GM19395 (cell line): ENCODE measurements around the gene ELL2.

Experiments used
- ATAC-seq: cut with Tn5 transposase; IDR thresholded peaks from one replicate; pipeline ENCODE4 v1.9.1; 2021; ENCODE audit warnings: mild to moderate bottlenecking, moderate library complexity; ENCODE audit not compliant: unreplicated experiment

The ELL2 gene

GRCh38 chr5:95983509-95983908 is 21.9 kb upstream of the ELL2 start:
- ATAC-seq: no peak

GRCh38 chr5:95983080-95983479 is 21.4 kb upstream of the ELL2 start:
- ATAC-seq: no peak

GRCh38 chr5:95976606-95977005 is 15.0 kb upstream of the ELL2 start:
- no peak for ATAC-seq

GRCh38 chr5:95975703-95976102 is 14.1 kb upstream of the ELL2 start:
- no peak for ATAC-seq

GRCh38 chr5:95973793-95974325 is 12.2 kb upstream of the ELL2 start:
- no peak for ATAC-seq

GRCh38 chr5:95972196-95972595 is 10.5 kb upstream of the ELL2 start:
- ATAC-seq: no peak

GRCh38 chr5:95970359-95970704 is 8.7 kb upstream of the ELL2 start:
- ATAC-seq: no peak

GRCh38 chr5:95969651-95970358 is 8.2 kb upstream of the ELL2 start:
- no peak for ATAC-seq

GRCh38 chr5:95969055-95969454 is 7.4 kb upstream of the ELL2 start:
- no peak for ATAC-seq

GRCh38 chr5:95967236-95967635 is 5.6 kb upstream of the ELL2 start:
- no peak for ATAC-seq

GRCh38 chr5:95966005-95966404 is 4.4 kb upstream of the ELL2 start:
- no peak for ATAC-seq

GRCh38 chr5:95963650-95964410 is 2.2 kb upstream of the ELL2 start:
- no peak for ATAC-seq

- ATAC-seq: no peak
These were observed 1.1 kb upstream of the ELL2 start for GRCh38 chr5:95962785-95963184.

- ATAC-seq: no peak
These were observed 773 bp upstream of the ELL2 start for GRCh38 chr5:95962475-95962773.

GRCh38 chr5:95960667-95961616 is 709 bp downstream of the ELL2 start:
- ATAC-seq: peak; percentile 59

- ATAC-seq: no peak
These were observed 1.6 kb downstream of the ELL2 start for GRCh38 chr5:95959888-95960666.

- ATAC-seq: no peak
These were observed 2.4 kb downstream of the ELL2 start for GRCh38 chr5:95959051-95959887.

- no peak for ATAC-seq
These were observed 3.2 kb downstream of the ELL2 start for GRCh38 chr5:95958310-95959014.

GRCh38 chr5:95957561-95958203 is 4.0 kb downstream of the ELL2 start:
- ATAC-seq: no peak
